K562 (cell line): ENCODE measurements around the gene TDRKH. TPM values are rescaled to one million over a fixed set of nuclear protein-coding genes. Genes with fewer than 3 reads are reported as not detected.
A peak's percentile ranks its signal among the peaks of the same experiment; 100 is the strongest.

ENCODE experiments used
- ADNP ChIP-seq: fragments of 200-800 bp; sonication (Bioruptor generic); IDR thresholded peaks from 2 replicates; pipeline ENCODE4 v1.6.1; 2016; ENCODE audit warnings: missing genetic modification characterization, missing compliant biosample characterization
- KAT7 ChIP-seq: sonication (generic); formaldehyde crosslinking; IDR thresholded peaks from 2 replicates; pipeline ENCODE4 v1.8.0; 2022; ENCODE audit warnings: missing genetic modification reagents, mild to moderate bottlenecking, borderline replicate concordance
- PTTG1 ChIP-seq: fragments of 450-650 bp; IDR thresholded peaks from 2 replicates; pipeline ENCODE4 v1.6.1; 2016; ENCODE audit warnings: low read depth, mild to moderate bottlenecking, missing genetic modification characterization, missing compliant biosample characterization
- SMAD3 ChIP-seq: fragments of 450-650 bp; formaldehyde crosslinking; conservative IDR thresholded peaks from 2 replicates; pipeline ENCODE4 v1.4.0; 2020; ENCODE audit warnings: mild to moderate bottlenecking
- STAG1 ChIP-seq: sonication (generic); formaldehyde crosslinking; IDR thresholded peaks from 2 replicates; pipeline ENCODE4 v1.5.0; 2020; ENCODE audit warnings: missing genetic modification reagents, borderline replicate concordance
- TEAD1 ChIP-seq, 2 experiments: fragments of 450-650 bp in 1 of 2; sonication (generic) in 1 of 2; formaldehyde crosslinking; IDR thresholded peaks; 2 replicates each; pipeline versions ENCODE4 v1.4.0 to v1.8.0; 2020 to 2022; ENCODE audit warnings: mild to moderate bottlenecking in 2 of 2, missing genetic modification reagents in 1 of 2
- ZBTB1 ChIP-seq: sonication (generic); formaldehyde crosslinking; IDR thresholded peaks from 2 replicates; pipeline ENCODE4 v1.8.1; 2023; ENCODE audit warnings: missing genetic modification reagents, low read depth, mild to moderate bottlenecking, borderline replicate concordance
- ZBTB17 ChIP-seq: fragments of 450-650 bp; formaldehyde crosslinking; IDR thresholded peaks from 2 replicates; pipeline ENCODE4 v1.4.0; 2020; ENCODE audit warnings: mild to moderate bottlenecking
- ZFP1 ChIP-seq: fragments of 450-650 bp; formaldehyde crosslinking; IDR thresholded peaks from 2 replicates; pipeline ENCODE4 v1.4.0; 2020; ENCODE audit warnings: mild to moderate bottlenecking, mixed read lengths
- ZNF143 ChIP-seq: sonication (generic); formaldehyde crosslinking; IDR thresholded peaks from 2 replicates; pipeline ENCODE4 v1.9.0; 2022; ENCODE audit warnings: mild to moderate bottlenecking, missing genetic modification reagents
- polyA plus RNA-seq, 8 experiments: library from polyadenylated mRNA; depleted of rRNA in 4 of 8; stranded (reverse) in 5 of 8; unstranded in 3 of 8; fragments of >200 nt; fragmentation: Nextera tagmentation in 2 of 8; fragmentation: Illumina TruSeq in 1 of 8; extraction: Ambion mirVana in 2 of 8; extraction: Trizol in 1 of 8; gene quantifications; 2 replicates each; pipeline versions ENCODE4 v1.2.1 to v1.2.3, GENCODE V29; 2011 to 2014; ENCODE audit warnings: inconsistent platforms in 1 of 8, missing spikeins in 1 of 8
- total RNA-seq, 7 experiments: library from RNA; depleted of rRNA in 6 of 7; stranded (reverse); fragments of >200 nt in 6 of 7; fragmentation: Illumina TruSeq in 2 of 7; extraction: Trizol in 2 of 7; gene quantifications; 2 replicates each; pipeline versions ENCODE4 v1.2.1 to v1.2.3, GENCODE V29; 2011 to 2021; ENCODE audit warnings: low replicate concordance in 1 of 7
- TF ChIP-seq, protein P1 (sequence below): sonication (generic); formaldehyde crosslinking; IDR thresholded peaks from 2 replicates; pipeline ENCODE4 v1.5.0; 2020; ENCODE audit warnings: missing genetic modification reagents
- TF ChIP-seq, protein P2 (sequence below): sonication (generic); formaldehyde crosslinking; IDR thresholded peaks from 2 replicates; pipeline ENCODE4 v1.9.0; 2022; ENCODE audit warnings: mild to moderate bottlenecking, missing genetic modification reagents
- TF ChIP-seq, protein P3 (sequence below): fragments of 250-450 bp; sonication (Bioruptor Pico); IDR thresholded peaks from 2 replicates; pipeline ENCODE4 v1.9.0; 2021; ENCODE audit warnings: mild to moderate bottlenecking
- TF ChIP-seq, protein P4 (sequence below): IDR thresholded peaks from 2 replicates; pipeline ENCODE4 v1.6.1; 2014; ENCODE audit warnings: antibody characterized with exemption
- TF ChIP-seq, protein P5 (sequence below): fragments of 250-450 bp; sonication (Bioruptor Pico); IDR thresholded peaks from 2 replicates; pipeline ENCODE4 v1.4.0; 2020; ENCODE audit warnings: borderline replicate concordance
- TF ChIP-seq, protein P6 (sequence below): fragments of 250-450 bp; sonication (Bioruptor Pico); IDR thresholded peaks from 2 replicates; pipeline ENCODE4 v1.9.0; 2021; ENCODE audit warnings: mild to moderate bottlenecking, inconsistent platforms

TDRKH gene
- total and polyA plus RNA-seq, 9 of the 15 experiments (the other 6 are each of a cell fraction or from before 2014, with no cell fraction given): 4.3 to 21.3 (median 8.4) TPM

DNA sequence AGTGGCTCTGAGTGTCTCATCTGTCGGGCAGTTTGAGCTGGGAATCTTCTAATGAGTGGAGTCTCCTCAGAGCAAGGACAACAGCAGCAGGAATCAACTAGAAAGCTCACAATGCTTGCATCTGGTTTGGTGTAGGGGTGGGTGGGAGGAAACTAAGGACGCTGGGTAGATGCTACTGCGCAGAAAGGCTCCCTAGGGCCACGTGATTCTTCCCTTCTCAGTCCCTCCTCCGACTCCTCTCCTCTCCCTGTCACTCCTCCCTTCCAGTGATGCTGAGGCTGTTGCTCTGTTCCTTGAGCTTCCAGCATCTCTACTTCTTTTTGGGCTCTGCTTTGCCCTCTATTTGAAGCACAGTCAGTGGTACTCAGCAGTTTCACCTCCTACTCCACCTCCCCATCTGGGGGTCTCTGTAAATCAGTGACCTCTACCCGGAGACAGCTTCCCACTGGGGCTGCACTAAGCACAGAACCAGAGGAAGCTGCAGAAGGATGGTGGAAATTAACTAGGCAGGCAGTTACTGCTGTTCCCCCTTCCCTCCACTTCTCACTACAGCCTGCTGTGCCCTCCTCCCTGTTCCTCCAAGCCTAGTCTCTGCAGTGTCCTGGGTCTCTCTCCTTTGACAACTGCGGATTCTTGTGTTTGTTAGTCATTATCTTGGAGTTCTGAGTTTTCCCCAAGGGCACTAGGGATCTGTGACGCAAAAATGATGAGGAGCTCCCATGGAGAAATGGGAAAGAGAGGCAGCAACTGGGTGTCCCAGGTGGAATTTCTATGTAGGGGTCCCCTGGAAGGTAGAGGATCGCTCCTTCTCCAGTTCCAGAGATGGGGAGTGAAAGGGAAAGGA, 9.1 kb upstream of the TDRKH start (continued):
- no peak for TF ChIP-seq ADNP
- TF ChIP-seq ZNF143 (CRISPR knock-in tag): no peak
- TF ChIP-seq, protein P1, sequence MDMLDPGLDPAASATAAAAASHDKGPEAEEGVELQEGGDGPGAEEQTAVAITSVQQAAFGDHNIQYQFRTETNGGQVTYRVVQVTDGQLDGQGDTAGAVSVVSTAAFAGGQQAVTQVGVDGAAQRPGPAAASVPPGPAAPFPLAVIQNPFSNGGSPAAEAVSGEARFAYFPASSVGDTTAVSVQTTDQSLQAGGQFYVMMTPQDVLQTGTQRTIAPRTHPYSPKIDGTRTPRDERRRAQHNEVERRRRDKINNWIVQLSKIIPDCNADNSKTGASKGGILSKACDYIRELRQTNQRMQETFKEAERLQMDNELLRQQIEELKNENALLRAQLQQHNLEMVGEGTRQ (CRISPR knock-in tag): peak; percentile 63
- no peak for TF ChIP-seq SMAD3
- TF ChIP-seq ZFP1 (CRISPR knock-in tag): no peak
- TF ChIP-seq, protein P2, sequence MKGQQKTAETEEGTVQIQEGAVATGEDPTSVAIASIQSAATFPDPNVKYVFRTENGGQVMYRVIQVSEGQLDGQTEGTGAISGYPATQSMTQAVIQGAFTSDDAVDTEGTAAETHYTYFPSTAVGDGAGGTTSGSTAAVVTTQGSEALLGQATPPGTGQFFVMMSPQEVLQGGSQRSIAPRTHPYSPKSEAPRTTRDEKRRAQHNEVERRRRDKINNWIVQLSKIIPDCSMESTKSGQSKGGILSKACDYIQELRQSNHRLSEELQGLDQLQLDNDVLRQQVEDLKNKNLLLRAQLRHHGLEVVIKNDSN (CRISPR knock-in tag): peak; percentile 68
- TF ChIP-seq STAG1 (CRISPR knock-in tag): no peak
- no peak for TF ChIP-seq TEAD1 (CRISPR knock-in tag; IDR thresholded peaks at IDR 0.05)
- no peak for TF ChIP-seq ZBTB17 (CRISPR knock-in tag)
- TF ChIP-seq, protein P3, sequence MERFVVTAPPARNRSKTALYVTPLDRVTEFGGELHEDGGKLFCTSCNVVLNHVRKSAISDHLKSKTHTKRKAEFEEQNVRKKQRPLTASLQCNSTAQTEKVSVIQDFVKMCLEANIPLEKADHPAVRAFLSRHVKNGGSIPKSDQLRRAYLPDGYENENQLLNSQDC: no peak
- TF ChIP-seq, protein P4, sequence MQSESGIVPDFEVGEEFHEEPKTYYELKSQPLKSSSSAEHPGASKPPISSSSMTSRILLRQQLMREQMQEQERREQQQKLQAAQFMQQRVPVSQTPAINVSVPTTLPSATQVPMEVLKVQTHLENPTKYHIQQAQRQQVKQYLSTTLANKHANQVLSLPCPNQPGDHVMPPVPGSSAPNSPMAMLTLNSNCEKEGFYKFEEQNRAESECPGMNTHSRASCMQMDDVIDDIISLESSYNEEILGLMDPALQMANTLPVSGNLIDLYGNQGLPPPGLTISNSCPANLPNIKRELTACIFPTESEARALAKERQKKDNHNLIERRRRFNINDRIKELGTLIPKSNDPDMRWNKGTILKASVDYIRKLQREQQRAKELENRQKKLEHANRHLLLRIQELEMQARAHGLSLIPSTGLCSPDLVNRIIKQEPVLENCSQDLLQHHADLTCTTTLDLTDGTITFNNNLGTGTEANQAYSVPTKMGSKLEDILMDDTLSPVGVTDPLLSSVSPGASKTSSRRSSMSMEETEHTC: no peak
- no peak for TF ChIP-seq ZBTB1 (CRISPR knock-in tag)
- no peak for TF ChIP-seq KAT7 (CRISPR knock-in tag)
- TF ChIP-seq, protein P5, sequence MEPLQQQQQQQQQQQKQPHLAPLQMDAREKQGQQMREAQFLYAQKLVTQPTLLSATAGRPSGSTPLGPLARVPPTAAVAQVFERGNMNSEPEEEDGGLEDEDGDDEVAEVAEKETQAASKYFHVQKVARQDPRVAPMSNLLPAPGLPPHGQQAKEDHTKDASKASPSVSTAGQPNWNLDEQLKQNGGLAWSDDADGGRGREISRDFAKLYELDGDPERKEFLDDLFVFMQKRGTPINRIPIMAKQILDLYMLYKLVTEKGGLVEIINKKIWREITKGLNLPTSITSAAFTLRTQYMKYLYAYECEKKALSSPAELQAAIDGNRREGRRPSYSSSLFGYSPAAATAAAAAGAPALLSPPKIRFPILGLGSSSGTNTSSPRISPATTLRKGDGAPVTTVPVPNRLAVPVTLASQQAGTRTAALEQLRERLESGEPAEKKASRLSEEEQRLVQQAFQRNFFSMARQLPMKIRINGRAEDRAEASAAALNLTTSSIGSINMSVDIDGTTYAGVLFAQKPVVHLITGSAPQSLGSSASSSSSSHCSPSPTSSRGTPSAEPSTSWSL: no peak
- no peak for TF ChIP-seq PTTG1 (tag)
- TF ChIP-seq, protein P6, sequence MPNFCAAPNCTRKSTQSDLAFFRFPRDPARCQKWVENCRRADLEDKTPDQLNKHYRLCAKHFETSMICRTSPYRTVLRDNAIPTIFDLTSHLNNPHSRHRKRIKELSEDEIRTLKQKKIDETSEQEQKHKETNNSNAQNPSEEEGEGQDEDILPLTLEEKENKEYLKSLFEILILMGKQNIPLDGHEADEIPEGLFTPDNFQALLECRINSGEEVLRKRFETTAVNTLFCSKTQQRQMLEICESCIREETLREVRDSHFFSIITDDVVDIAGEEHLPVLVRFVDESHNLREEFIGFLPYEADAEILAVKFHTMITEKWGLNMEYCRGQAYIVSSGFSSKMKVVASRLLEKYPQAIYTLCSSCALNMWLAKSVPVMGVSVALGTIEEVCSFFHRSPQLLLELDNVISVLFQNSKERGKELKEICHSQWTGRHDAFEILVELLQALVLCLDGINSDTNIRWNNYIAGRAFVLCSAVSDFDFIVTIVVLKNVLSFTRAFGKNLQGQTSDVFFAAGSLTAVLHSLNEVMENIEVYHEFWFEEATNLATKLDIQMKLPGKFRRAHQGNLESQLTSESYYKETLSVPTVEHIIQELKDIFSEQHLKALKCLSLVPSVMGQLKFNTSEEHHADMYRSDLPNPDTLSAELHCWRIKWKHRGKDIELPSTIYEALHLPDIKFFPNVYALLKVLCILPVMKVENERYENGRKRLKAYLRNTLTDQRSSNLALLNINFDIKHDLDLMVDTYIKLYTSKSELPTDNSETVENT (CRISPR knock-in tag): no peak
